Stimulated activated CD4-positive, alpha-beta T cell treated with anti-CD3 and anti-CD28 coated beads, Interleukin-2, amount 100 ng/mL, for 48 hours (primary cell): ENCODE results near the gene RASIP1.
"Not testable (repeated sequence)": the region's sequence is repeated elsewhere in the genome, so short reads cannot be mapped to it uniquely, and the experiment has no call there.

Experiments
- DNase-seq, 2 donors: peaks; one replicate each; pipeline ENCODE4 v3.0.0-alpha.2; 2020

RASIP1 gene

DNA sequence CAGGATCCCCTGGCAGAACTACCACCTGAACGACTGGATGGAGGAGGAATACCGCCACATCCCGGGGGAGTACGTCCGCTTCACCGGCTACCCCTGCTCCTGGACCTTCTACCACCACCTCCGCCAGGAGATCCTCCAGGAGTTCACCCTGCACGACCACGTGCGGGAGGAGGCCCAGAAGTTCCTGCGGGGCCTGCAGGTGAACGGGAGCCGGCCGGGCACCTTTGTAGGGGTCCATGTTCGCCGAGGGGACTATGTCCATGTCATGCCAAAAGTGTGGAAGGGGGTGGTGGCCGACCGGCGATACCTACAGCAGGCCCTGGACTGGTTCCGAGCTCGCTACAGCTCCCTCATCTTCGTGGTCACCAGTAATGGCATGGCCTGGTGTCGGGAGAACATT, 37.1 kb downstream of the RASIP1 start:
- DNase-seq, result no peak

DNA sequence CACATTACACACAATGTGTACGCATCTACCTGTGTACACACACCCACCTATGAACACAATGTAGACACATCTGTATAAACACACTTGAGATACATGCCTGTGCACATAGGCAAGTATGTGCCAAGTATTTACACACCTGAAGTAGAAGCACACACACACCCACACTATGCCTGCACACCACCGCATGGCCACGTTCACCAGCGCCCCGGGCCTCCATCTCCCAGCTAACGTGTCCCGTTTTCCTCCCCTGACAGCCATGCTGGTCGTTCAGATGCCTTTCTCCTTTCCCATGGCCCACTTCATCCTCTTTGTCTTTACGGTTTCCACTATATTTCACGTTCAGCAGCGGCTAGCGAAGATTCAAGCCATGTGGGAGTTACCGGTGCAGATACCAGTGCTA, 37.7 kb downstream of the RASIP1 start:
- no peak for DNase-seq

DNA sequence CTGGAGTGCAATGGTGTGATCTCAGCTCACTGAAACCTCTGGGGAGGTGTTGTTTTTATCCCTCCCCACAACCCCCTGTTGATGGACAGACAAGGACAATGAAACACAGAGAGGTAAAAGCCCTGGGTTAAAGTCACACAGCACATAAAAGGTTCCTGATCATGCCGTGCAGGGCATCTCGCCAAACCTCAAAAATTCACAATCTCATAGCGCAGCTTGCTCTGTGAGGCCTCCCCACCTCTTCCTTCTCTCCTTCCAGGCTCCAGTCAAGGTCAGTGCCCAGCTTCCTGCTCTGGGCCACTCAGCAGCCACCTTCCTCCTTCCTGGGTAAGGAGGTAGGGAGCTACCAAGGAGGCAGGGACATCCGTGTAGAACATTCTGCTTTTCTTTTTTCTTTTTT, 42.4 kb downstream of the RASIP1 start:
- no peak for DNase-seq

DNA sequence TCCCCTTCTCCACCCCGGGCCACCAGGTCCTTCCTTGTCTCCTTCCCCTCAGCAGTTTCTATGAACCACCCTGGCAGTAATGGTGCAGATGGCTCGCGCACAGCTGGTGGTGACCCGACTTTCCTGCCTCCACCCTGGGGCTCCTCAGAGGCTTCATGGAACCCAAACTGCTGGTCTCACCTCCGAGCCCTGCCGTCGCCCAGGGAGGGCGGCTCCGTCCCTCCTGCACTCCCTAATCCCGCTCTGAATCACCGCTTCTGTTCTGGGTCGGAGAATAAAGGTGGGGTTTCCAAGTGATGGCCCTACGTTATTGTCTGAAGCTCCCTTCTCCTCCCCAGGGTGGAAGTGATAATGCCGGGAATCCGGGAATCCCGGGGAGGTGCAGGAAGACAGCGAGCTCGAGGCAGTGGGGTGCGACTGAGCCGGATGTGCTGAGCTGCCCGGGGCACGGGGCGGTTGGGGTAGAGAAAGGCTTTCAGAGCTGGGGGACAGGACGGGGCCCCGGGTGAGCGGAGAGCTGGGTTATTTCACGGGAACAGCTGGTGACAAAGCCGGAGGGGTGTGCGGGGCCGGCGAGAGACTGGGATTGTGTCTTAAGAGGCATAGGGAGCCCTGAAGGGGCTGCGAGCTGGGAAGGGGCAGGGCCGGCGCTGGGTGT, 43.9 kb downstream of the RASIP1 start:
- no peak for DNase-seq

DNA sequence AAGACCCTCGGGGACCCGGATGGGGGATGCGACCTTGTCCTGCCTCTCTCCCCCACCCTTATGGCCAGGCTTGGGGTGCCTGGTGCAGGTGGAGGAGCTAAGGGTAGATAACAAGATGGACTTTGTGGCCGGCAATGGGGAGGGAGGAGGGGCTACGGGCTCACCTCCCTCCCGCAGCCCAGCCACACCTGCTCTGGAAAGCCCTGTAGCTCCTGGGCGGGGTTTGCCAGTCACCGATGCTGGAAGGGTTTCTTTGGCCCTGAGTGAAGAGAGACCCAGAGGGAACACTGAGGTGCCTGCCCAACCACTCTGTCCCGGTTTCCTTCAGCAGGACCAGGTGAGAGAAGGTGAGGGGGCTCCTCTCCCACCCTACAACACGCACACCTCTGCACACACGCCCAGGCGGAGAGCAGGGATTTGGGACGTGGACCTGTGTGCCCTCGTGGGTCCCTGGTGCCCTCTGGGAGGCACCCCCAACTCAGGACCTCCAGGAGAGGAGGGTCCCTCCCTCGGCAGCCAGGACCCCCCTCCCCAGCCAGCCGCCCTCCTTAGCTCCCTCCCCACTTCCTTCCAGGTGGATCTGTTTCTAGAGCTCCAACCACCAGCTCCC, 44.6 kb downstream of the RASIP1 start, which contains the start of gene FUT2:
Gene FUT2, plus strand, starts transcription at position 229 of the 610 bp plus-strand sequence. CDS start 6,986 bp downstream, outside the sequence.
- DNase-seq, result no peak

DNA sequence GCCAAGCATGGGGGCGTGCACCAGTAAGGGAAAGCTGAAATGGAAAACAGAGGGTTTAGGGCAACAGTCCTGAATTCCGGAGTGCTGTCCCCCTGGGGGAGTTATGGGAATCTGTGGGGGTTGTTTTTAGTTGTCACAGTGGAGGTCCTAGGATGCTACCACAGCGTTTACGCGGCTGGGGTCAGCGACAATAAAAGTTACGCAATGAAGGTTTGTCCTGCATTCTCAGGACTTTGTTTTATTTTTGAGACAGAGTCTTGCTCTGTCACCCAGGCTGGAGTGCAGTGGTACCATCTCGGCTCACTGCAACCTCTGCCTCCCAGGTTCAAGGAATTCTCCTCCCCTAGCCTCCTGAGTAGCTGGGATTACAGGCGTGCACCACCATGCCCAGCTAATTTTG, 46.8 kb downstream of the RASIP1 start:
- DNase-seq, result not testable (repeated sequence)

DNA sequence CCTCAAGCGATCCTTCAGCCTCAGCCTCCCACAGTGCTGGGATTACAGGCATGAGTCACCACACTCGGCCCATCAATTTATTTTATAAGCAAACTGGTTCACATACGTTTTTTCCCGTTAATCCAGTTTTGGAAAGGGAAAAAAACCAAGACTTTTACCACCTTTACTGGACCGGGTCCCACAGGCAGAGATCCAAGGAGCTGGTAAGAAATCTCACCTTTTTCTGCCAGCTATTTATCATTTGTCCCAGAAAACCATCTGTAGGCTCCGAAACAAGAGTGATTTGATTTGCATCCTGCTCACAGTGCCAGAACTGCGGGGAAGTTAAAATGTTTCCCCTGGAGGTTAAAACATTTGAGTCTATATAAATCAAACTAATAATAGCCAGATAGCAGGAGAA, 51.0 kb downstream of the RASIP1 start:
- DNase-seq, result no peak

DNA sequence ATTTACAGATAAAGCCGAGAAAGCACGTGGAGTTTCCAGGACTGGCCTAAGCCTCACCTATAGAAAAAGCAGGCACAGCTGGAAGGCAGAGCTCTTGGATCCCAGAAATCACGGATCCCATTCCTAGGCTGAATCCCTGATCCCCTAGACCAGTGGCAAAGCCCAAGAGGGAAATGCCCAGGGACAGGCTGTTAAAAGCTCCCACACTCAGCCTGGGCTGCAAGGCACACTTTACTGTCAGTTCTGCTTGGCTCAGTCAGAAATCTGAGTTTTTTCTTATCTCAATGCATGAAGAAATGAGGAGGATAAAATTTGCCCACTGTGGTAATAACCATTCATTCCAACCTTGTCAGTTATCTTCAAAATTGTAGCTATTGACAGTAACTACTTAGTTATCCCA, 52.6 kb downstream of the RASIP1 start:
- no peak for DNase-seq

DNA sequence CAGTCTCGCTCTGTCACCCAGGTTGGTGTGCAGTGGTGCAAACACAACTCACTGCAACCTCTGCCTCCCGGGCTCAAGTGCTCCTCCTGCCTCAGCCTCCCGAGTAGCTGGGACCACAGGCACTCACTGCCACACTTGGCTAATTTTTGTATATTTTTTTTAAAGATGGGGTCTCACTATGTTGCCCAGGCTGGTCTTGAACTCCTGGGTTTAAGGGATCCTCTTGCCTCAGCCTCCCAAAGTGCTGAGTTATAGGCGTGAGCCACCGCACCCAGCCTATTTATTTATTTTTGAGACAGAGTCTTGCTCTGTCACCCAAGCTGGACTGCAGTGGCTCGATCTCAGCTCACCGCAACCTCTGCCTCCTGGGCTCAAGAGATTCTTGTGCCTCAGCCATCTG, 53.8 kb downstream of the RASIP1 start:
- DNase-seq, result not testable (repeated sequence)

DNA sequence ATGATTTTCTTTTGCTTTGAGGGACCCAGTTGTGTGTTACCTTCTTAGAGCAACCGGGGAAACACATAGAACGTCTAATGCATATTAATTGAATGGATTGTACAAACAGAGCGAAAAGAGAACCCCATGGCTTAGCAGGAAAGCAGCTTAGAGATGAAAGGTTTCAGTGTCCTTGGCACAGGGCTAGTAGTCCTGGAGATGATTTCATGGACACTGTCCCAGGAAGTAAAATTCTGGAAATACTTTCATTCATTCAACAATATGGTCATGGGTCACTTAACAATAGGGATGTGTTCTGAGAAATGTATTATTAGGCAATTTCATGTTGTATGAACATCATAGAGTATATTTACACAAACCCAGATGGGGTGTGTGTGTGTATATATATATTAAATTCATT, 54.3 kb downstream of the RASIP1 start:
- DNase-seq, result no peak

DNA sequence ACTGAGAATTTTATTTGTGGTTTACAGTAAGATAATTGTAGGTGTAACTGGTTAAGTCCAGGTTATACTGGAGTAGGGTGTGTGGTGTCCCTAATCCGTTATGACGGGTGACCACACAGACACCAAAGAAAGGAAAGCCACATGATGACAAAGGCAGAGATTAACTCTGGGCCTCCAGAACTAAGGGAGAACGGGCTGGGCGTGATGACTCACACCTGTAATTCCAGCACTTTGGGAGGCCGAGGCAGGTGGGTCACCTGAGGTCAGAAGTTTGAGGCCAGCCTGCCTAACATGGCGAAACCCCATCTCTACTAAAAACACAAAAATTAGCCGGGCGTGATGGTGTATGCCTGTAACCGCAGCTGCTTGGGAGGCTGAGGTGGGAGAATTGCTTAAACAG, 54.8 kb downstream of the RASIP1 start:
- no peak for DNase-seq

DNA sequence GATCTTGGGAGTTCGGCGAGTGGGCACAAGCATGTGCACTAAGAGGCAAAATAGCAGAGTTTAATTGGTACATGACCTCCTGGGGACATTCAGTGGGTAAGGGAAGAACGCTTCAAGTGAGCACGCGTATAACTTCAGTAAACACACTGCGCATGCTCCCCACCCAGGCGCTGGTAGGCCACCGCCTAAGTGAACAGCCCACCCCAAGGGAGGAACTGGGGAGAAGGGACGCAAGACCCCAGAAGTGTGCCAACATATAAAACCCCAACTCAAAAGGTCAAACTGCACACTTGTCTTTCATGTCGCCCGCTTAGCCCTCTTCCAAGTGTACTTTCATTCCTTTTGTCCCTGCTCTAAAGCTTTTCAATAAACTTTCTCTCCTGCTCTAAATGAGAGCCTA, 57.1 kb downstream of the RASIP1 start:
- DNase-seq, result peak in 1 of 2 donors; percentile 16

DNA sequence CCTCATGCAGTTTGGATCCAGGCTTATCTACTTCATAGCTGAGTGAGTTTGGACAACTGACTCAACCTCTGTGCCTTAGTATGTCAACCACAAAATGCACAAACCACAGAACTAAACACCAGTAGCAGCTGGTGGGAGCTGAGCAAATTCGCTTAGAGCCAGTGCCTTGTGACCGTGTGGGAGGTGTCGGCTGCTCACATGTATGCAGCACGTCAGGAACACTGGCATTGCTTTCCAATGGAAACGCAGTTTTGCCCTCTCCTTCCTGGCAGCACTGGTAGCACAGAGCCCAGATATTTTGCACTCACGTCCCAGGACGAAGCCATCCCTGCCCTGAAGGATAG, 59.3 kb downstream of the RASIP1 start:
- no peak for DNase-seq

DNA sequence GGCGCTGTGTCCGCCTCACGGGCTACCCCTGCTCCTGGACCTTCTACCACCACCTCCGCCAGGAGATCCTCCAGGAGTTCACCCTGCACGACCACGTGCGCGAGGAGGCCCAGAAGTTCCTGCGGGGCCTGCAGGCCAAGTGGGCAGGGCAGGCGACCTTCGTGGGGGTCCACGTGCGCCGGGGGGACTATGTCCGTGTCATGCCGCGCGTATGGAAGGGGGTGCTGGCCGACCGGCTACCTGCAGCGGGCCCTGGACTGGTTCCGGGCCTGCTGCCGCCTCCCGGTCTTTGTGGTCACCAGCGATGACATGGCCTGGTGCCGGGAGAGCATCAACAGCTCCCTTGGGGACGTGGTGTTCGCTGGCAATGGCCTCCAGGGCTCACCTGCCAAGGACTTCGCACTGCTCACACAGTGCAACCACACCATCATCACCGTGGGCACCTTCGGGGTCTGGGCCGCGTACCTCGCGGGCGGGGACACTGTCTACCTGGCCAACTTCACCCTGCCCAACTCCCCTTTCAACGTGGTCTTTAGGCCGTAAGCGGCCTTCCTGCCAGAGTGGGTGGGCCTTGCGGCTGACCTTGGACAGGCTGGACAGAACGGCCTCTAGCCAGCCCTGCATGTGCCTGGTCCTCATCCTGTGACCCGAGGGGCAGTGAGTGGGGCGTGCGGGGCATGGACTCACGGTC, 59.8 kb downstream of the RASIP1 start:
- no peak for DNase-seq

DNA sequence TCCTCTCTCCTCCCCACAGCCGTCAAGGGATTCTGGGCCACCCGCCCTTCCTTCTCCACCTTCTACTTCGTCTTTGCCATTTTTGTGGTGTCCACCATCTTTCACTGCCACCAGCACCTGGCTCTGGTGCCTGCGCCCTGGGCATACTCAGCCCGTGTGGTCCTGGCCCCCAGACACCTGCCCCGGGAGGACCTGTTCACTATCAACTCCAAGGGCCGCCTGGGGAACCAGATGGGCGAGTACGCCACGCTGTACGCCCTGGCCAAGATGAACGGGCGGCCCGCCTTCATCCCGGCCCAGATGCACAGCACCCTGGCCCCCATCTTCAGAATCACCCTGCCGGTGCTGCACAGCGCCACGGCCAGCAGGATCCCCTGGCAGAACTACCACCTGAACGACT, 60.4 kb downstream of the RASIP1 start:
- not testable (repeated sequence) for DNase-seq

DNA sequence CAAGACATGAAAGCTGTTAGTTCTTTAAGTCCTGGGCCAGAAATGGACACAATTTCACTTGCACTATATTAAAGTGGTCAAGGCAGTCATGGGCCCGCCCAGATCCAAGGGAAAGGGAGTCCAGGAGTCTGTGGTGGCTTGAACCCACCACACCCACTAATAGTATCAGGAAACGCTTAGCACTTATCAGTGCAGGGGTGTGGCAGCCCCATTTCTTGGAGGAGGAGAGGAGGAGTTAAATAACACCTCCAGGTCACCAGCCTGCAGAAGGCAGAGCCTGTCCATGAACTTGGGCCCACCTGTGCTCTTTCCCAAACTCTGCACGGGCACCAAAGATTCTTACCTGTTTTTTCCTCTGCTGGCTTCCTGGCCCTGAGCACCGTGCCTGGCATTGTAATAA, 62.2 kb downstream of the RASIP1 start:
- DNase-seq, result no peak

DNA sequence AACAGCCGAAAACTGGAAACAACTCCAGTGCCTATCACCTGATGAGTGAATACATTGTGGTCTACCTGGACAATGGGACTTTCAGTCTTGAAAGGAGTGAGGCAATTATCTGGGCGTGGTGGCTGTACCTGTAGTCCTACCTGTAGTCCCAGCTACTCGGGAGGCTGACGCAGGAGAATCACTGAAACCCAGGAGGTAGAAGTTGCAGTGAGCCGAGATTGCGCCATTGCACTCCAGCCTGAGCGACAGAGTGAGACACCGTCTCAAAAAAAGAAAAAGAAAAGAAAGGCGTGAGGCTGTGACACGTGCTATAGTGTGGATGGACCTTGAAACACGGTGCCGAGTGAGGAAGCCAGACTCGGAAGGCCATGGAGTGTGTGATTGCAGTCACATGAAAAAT, 63.5 kb downstream of the RASIP1 start:
- no peak for DNase-seq

DNA sequence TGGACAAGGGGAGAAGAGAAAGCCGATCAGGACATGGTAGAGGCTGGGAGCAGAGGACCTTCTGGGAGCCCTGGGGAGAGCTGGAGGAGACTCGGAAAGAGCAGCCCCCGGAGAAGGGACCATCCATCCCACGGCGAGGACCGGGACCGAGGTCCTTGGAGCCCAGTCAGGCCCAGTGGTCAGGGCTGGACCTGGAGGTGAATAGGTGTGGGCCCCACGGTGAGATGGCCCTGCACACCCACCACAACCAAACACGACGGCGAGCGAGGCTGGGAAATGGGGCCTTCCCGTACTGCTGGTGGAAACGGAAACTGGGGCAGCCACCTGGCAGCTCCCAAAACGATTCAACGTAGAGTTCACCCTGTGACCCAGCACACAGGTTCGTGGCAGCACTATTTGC, 63.9 kb downstream of the RASIP1 start:
- DNase-seq, result no peak

DNA sequence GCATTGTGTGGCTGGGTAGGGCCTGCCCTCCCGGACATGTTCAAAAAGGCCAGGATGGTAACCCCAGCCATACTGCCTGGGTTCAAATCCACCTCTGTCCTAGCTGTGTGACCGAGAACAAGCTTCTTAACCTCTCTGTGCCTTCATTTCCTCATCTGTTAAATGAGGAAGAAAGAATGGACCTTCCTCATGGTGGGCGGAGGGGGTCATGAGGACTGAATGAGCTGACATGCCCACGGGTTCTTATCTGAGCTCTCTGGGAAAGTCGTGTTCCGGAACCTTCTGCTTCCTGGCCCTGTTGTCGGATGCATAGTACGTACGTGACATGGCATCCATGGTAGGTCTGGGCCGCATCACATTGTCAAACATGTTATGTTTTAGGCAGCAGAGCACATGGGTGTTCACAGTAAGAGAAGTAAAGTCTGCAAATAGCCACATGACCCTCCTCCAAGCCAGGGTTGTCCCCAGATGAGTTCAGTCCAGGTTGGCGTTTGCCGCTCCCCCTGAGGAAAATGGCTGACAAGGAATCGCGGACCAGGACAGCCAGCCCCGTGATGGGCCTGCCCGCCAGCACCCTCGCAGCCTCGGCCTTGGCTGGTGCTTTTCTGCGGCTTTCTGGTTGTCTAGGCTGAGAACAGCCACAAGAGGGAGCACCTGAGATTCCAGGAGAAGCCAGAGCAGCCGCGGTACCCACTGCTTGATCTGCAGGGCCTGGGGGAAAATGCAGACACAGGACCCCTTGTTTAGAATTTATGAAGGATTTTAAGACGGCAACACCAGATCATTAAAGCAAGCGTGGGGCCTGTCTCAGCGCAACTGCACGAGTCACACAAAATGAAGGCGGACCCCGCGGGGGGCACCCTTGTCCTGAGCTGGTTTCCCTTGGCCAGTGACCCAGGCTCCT, 65.2 kb downstream of the RASIP1 start:
- peak; percentile 75 for DNase-seq

DNA sequence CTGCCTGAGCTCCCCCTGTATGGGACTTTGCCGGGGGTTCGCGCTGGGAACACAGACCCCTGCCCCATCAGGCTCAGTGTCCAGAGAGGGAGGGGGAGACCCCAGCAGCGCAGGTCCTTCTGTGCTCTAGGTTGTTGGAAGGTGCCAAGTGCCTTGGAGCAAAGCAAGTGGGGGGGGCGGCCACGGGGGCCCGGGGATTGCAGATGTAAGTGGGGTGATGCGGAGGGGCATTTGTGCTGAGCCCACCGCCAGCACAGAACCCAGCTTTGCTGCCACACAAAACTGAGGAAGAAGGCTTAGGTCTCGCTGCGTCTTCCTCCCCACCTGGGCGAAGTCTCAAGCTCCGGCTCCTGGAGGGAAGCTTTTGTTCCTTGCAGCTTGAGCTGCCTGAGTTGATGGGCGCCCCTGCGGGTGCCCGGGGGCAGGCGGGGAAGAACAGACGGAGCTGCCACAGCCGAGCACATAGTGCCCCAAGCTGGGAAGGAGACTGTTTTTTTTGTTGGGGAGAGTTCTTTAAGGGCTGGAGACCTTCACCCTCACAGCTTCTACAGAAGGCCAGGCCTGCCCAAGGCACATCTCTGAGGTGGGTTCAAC, 66.1 kb downstream of the RASIP1 start:
- DNase-seq, result no peak

DNA sequence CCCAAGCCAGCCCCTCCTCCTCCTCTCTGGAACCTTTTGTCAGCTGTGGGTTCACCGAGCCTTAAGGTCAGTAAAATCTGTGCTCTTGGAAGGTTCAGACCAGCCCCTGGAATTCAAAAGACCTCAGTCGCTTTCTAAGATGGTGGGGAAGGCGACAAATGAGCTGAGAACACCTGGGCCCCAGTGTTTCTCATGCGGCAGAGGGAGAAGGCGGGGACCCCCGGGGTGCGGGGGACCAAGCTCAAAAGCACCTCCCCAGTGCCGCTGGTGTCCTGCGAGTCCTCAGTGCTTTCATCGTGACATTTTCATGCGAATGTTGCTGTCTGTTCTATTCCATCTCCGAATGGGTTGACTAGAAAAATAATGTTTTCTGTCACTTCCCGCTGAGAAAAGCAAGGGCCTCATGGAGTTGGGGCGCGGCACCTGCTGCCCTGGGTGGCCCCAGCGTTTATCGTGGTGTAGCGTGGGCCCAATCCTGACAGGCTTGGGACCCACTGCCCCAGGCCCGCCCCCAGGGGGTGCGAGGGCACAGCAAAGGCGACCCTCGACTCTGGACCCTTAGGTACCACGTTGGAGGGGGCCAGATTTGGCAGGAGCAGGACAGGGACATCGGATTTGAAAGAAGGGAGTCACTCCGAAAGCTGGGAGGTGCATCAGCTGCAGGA, 66.8 kb downstream of the RASIP1 start:
- no peak for DNase-seq

DNA sequence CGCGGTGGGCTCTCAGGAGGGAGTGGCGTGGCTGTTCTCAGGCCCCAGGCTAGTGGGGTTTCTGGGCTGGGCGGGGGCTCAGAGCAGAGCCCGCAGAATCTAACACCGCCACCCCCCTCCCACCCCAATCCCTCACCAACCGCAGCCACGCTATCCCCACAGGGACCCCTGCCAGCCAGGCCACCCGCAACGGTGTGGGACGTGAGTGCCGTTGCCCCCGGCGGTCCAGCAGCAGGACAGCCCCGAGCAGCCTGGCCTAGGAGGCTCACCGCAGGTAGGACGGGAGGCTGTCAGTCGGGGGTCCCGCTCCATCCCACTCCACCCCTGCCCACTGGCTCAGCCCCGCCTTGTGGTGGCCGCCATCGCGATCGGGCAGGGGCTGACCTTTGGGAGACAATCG, 67.4 kb downstream of the RASIP1 start, which contains the start of gene NTN5:
Gene NTN5, minus strand, starts transcription at position 24 of the 400 bp plus-strand sequence. CDS start 2,031 bp downstream, outside the sequence.
- DNase-seq, result no peak
